Pancreas (tissue), 10 donors: ENCODE results near the gene PCARE. TPM values are rescaled to one million over a fixed set of nuclear protein-coding genes. Genes with fewer than 3 reads are reported as not detected.
"Not testable (repeated sequence)": the region's sequence is repeated elsewhere in the genome, so short reads cannot be mapped to it uniquely, and the experiment has no call there.

Source experiments
- ATAC-seq, 4 donors: fragments of 200-7000 bp; cut with Tn5 transposase; one replicate each; pipeline versions ENCODE4 v1.8.0 to v1.9.1; 2020; ENCODE audit warnings: mild to moderate bottlenecking in 4 of 4, moderate library complexity in 4 of 4
- DNase-seq, 6 donors: peaks; one replicate each; pipeline ENCODE4 v3.0.0-alpha.2; 2020
- FAIRE-seq: peaks from 2 replicates; lab custom pipeline; 2012; peaks lifted over from hg19 to GRCh38; lab: Jason Lieb, UNC
- H3K27ac ChIP-seq, 4 donors: fragments of 200-600 bp; sonication (generic); 1 replicate in 3 of 4; 2 replicates in 1 of 4; pipeline versions ENCODE4 v1.5.0 to v1.8.0; 2020
- H3K27me3 ChIP-seq, 4 donors: fragments of 200-600 bp; one replicate each; pipeline ENCODE4 v1.8.0; 2021
- H3K36me3 ChIP-seq, 3 donors: fragments of 200-600 bp; sonication (generic) in 1 of 3; one replicate each; pipeline versions ENCODE4 v1.5.0 to v1.8.0; 2020 to 2021
- H3K4me1 ChIP-seq, 3 donors: fragments of 200-600 bp; one replicate each; pipeline ENCODE4 v1.8.0; 2021
- H3K4me3 ChIP-seq, 4 donors: fragments of 200-600 bp; sonication (generic) in 2 of 4; one replicate each; pipeline versions ENCODE4 v1.5.0 to v1.8.0; 2020 to 2021
- H3K9me3 ChIP-seq, 4 donors: fragments of 200-600 bp; one replicate each; pipeline ENCODE4 v1.8.0; 2021
- CTCF ChIP-seq, 4 donors: fragments of 200-600 bp; sonication (generic) in 3 of 4; IDR thresholded peaks; one replicate each; pipeline versions ENCODE4 v1.5.0 to v1.8.0; 2021; ENCODE audit warnings: antibody characterized with exemption in 4 of 4
- WGBS, 2 donors: extraction: QIAGEN DNeasy Blood & Tissue Kit; methylation state at CpG; one replicate each; pipeline ENCODE4 v1.1.7; 2013; 5-methylcytosine and 5-hydroxymethylcytosine counted together
- intact Hi-C, 3 donors: fragments of 100-400 bp; cut with DNase I; formaldehyde crosslinking; loops; one replicate each; pipeline versions ENCODE4 v1.11.1 to v1.14.2; 2022
- polyA plus RNA-seq, 2 donors: library from polyadenylated mRNA; stranded (reverse); fragments of 200-250 nt; gene quantifications; one replicate each; pipeline ENCODE4 v1.2.3, GENCODE V29; 2013
- total RNA-seq, 6 donors: library from RNA; stranded (reverse); fragmentation: NEBNext Ultra II Directional in 4 of 6; extraction: Animal tissue kit (Norgen Biotek cat#: 25700) in 4 of 6; gene quantifications; one replicate each; pipeline versions ENCODE4 v1.2.1 to v1.2.4, GENCODE V29; 2021 to 2023
- donor health status: healthy with polysubstance abuse.
- donor health status: DM: no; HTN: no; CAD: no; lungs with moderate emphysema.
- donor health status: DM: no; HTN: no; CAD: no.
- donor health status: control.
- donor health status: control.
- donor health status: Bipolar disorder and iron deficiency.
- donor health status: DM: yes; HTN: yes; CAD: no.
- donor health status: DM: no; HTN: no; CAD: no.
- donor health status: DM: no; HTN: no; CAD: no.
- donor health status: DM: yes; HTN: yes; CAD: no.

The PCARE gene
- total and polyA plus RNA-seq, 8 donors: 0.03 to 0.05 (median 0.04) TPM; not detected in 5

GRCh38 chr2:29104688-29105087 is 30.4 kb upstream of the PCARE start:
- Histone ChIP-seq H3K27me3 (no peaks in the 10 kb centered on the region), H3K4me3 (no peak overlapping the region), H3K9me3 (no peaks in the 10 kb centered on the region), H3K36me3 (no peaks in the 10 kb centered on the region), H3K27ac (no peak overlapping the region), H3K4me1 (no peaks in the 10 kb centered on the region)
- 82 to 85% methylated on average over 5 of the region's 5 CpGs for WGBS, 2 donors
- no peak for DNase-seq
- TF ChIP-seq CTCF (IDR thresholded peaks at IDR 0.05): no peak
- FAIRE-seq: no peak
- ATAC-seq: no peak
- intact Hi-C loops: no loop called here

DNA sequence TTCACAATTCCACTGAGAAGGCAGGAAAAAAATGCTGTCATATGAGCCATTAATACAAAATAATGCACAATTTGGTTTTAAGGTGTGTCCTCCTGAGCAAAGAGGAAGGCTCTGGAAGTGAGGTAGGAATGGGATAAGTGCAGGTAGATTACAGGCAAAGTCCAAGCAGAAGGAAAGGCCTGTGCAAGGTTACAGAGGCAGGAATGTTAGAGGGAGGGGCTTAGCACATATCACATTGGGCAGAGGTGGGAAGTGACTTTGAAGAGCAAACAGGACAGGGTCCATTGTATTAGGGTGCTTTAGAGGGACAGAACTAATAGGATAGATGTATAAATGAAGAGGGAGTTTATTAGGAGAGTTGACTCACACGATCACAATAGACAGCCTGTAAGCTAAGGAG is 26.2 kb upstream of the PCARE start:
- no peaks in the 10 kb centered on the region for H3K9me3 ChIP-seq
- no peaks in the 10 kb centered on the region for H3K36me3 ChIP-seq
- intact Hi-C loops: no loop called here
- ATAC-seq (no peak), FAIRE-seq (no peak), DNase-seq (no peak)
- H3K27ac ChIP-seq: no peak overlapping the region
- WGBS, 2 donors: 90 to 100% methylated on average over 1 of the region's 1 CpG
- H3K27me3 ChIP-seq: no peaks in the 10 kb centered on the region
- no peaks in the 10 kb centered on the region for H3K4me1 ChIP-seq
- no peak for TF ChIP-seq CTCF (IDR thresholded peaks at IDR 0.05)
- H3K4me3 ChIP-seq: no peak overlapping the region

DNA sequence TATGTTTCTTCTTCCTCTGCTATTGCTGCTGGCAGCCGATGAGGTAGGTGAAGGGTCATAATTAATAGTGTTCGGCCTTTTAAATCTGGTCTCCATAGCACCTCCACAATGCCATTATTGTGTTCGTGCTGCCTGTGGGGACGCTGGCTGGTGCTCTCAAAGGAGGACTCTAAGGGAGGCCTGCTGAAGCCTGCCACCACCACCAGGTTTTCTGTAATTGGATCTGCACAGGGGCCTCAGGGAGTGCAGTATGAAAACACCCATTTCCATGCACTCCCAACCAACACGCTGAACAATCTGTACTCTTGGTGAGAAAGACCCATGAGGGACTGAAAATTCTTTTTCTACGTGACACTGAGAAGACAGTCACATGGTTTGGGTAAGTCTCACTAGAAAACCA is 23.2 kb upstream of the PCARE start:
- no peak for FAIRE-seq
- no peak overlapping the region for H3K4me3 ChIP-seq
- 56% methylated on average over 6 of the region's 6 CpGs for WGBS, 2 donors

DNA sequence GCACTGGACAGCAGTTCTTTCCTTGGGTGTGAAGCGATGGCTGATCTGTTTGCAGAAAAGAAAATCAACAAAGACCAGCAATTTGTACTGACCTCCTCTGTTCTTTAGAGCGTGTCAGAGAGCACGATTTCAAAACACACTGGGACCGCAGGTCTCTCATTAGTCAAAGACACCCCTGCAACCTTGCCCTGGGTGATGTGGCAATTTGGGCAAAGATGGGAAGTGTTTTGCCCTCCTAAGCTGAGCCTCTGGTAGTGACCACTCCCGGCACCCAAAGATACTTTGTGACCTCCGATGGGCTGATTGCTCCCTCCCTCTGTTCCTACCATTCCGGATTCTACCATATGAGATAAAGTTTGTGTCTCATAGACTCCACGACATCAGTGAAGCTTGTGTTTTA is 22.6 kb upstream of the PCARE start:
- FAIRE-seq (no peak), DNase-seq (no peak), ATAC-seq (no peak)
- Histone ChIP-seq H3K36me3 (no peaks in the 10 kb centered on the region), H3K4me1 (no peaks in the 10 kb centered on the region), H3K4me3 (no peak overlapping the region), H3K27ac (no peak overlapping the region), H3K27me3 (no peaks in the 10 kb centered on the region), H3K9me3 (no peaks in the 10 kb centered on the region)
- intact Hi-C loops: no loop called here
- WGBS, 2 donors: 83 to 88% methylated on average over 8 of the region's 8 CpGs
- no peak for TF ChIP-seq CTCF (IDR thresholded peaks at IDR 0.05)

More for the DNA sequence above, 23.2 kb upstream of the PCARE start:
- Histone ChIP-seq H3K4me1 (no peaks in the 10 kb centered on the region), H3K9me3 (no peaks in the 10 kb centered on the region), H3K27me3 (no peaks in the 10 kb centered on the region), H3K27ac (no peak overlapping the region), H3K36me3 (no peaks in the 10 kb centered on the region)
- no peak for TF ChIP-seq CTCF (IDR thresholded peaks at IDR 0.05)
- ATAC-seq (peak in 1 of 4 donors; percentile 34), DNase-seq (no peak)
- intact Hi-C loops: no loop called here

- H3K27me3 ChIP-seq, intact Hi-C loops: not testable (repeated sequence)
- WGBS, 2 donors: 78 to 83% methylated on average over 7 of the region's 7 CpGs
Measured at GRCh38 chr2:29090311-29090710, 16.0 kb upstream of the PCARE start.

More at GRCh38 chr2:29090311-29090710, 16.0 kb upstream of the PCARE start:
- not testable (repeated sequence) for H3K36me3 ChIP-seq, DNase-seq, H3K4me3 ChIP-seq, FAIRE-seq, H3K9me3 ChIP-seq, H3K27ac ChIP-seq, H3K4me1 ChIP-seq, ATAC-seq
